Adrenal gland (tissue), 5 donors: ENCODE measurements around the gene MCM7.

Experiments used
- CTCF ChIP-seq, 6 experiments: fragments of 450-650 bp in 4 of 6; fragments of 200-600 bp in 2 of 6; sonication (generic) in 1 of 6; IDR thresholded peaks; 1 replicate in 5 of 6; 2 replicates in 1 of 6; pipeline versions ENCODE4 v1.5.1 to v1.8.0; 2016 to 2021; ENCODE audit warnings: antibody characterized with exemption in 6 of 6, mild to moderate bottlenecking in 2 of 6, moderate library complexity in 1 of 6
- POLR2A ChIP-seq, 2 donors: fragments of 450-650 bp; IDR thresholded peaks; one replicate each; pipeline ENCODE4 v1.6.1; 2017; ENCODE audit warnings: antibody characterized with exemption in 2 of 2, mild to moderate bottlenecking in 2 of 2, moderate library complexity in 1 of 2
- donor health status: DM: no; HTN: no; CAD: no.

DNA sequence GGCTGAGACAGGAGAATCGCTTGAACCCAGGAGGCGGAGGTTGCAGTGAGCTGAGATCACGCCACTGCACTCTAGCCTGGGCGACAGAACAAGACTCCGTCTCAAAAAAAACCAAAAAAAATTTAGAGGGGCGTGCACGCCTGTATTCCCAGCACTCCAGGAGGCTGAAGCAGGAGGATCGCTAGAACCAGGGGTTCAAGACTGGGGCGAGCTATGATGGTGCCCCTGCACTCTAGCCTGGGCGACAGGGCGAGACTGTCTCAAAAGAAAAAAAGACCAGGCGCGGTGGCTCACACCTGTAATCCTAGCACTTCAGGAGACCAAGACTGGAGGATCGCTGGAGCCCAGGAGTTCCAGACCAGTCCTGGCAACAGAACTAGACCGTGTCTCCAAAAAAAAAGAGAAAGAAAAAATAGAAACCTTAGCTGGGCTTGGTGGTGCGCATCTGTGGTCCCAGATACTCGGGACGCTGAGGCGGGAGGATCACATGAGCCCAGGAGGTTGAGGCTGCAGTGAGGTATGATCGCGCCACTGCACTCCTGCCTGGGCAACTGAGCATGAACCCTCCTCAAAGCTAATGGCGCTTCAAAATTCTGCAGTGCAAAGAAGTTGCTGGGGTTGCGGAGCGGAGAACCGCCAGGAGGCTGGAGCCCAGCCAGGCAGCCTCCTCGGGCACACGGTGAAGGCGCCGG lies 25.2 kb upstream of the MCM7 start:
- TF ChIP-seq CTCF (IDR thresholded peaks at IDR 0.05), result peak in 1 of 6 experiments; percentile 12
- no peak for TF ChIP-seq POLR2A (IDR thresholded peaks at IDR 0.05)
